ENCODE measurements around the gene PISD.
"Not testable (repeated sequence)": the region's sequence is repeated elsewhere in the genome, so short reads cannot be mapped to it uniquely, and the experiment has no call there.

- not testable (repeated sequence) for TF ChIP-seq CTCF, POLR2A (IDR thresholded peaks at IDR 0.05)
Observed at GRCh38 chr22:31668849-31669248, 6.8 kb upstream of the PISD start.

Data from uterus (tissue), 2 donors.